Fibroblast of pulmonary artery (primary cell): ENCODE data around the gene OBSL1.

Source experiments
- DNase-seq: peaks from one replicate; pipeline ENCODE4 v3.0.0-alpha.2; 2010; ENCODE audit warnings: low read depth
- H3K4me3 ChIP-seq: replicated peaks from 2 replicates; pipeline ENCODE4 v1.5.1; 2011; ENCODE audit warnings: low read depth, mild to moderate bottlenecking, control low read depth, low read length, moderate library complexity
- TF ChIP-seq, protein P1 (sequence below): IDR thresholded peaks from 2 replicates; pipeline ENCODE4 v1.5.1; 2011; ENCODE audit warnings: mild to moderate bottlenecking, control low read depth, low read length, inconsistent platforms; ENCODE audit errors: missing control alignments

Gene OBSL1

DNA sequence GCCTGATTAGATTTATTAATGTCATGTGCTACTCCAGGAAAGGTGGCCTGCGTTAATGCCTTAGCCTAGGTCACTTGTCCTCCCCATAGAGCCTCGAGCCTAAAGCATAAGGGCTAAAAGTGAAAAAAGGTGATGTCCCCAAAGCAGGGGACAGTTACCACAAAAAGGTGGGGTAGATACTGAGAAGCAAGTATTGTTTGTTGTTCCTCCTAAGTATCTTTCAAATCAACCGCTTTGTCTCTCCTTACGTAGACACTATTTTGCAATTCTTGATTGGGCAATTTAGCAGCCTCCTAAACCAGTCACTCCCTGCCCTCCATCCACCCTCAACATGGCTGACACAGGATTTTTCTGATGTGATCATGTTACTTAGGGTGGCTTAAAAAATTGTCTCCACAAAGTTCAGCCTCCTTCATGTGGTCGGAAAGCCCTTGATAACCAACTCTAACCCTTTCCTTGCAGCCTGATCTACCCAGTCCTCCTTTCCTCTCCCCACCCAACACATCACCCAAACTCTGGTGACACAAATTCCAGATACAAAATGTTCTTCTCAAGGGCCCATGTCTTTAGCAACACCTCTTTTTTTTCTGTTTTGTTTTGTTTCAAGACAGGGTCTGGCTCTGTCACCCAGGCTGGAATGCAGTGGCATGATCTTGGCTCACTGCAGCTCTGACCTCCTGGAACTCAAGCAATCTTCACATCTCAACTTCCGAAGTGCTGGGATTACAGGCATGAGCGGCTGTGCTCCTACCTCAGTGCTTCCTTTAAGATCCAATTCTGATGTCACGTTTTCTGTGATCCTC, 7.7 kb upstream of the OBSL1 start:
- H3K4me3 ChIP-seq: no peak overlapping the region
- TF ChIP-seq, protein P1, sequence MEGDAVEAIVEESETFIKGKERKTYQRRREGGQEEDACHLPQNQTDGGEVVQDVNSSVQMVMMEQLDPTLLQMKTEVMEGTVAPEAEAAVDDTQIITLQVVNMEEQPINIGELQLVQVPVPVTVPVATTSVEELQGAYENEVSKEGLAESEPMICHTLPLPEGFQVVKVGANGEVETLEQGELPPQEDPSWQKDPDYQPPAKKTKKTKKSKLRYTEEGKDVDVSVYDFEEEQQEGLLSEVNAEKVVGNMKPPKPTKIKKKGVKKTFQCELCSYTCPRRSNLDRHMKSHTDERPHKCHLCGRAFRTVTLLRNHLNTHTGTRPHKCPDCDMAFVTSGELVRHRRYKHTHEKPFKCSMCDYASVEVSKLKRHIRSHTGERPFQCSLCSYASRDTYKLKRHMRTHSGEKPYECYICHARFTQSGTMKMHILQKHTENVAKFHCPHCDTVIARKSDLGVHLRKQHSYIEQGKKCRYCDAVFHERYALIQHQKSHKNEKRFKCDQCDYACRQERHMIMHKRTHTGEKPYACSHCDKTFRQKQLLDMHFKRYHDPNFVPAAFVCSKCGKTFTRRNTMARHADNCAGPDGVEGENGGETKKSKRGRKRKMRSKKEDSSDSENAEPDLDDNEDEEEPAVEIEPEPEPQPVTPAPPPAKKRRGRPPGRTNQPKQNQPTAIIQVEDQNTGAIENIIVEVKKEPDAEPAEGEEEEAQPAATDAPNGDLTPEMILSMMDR: no peak
- peak; percentile 49 for DNase-seq

DNA sequence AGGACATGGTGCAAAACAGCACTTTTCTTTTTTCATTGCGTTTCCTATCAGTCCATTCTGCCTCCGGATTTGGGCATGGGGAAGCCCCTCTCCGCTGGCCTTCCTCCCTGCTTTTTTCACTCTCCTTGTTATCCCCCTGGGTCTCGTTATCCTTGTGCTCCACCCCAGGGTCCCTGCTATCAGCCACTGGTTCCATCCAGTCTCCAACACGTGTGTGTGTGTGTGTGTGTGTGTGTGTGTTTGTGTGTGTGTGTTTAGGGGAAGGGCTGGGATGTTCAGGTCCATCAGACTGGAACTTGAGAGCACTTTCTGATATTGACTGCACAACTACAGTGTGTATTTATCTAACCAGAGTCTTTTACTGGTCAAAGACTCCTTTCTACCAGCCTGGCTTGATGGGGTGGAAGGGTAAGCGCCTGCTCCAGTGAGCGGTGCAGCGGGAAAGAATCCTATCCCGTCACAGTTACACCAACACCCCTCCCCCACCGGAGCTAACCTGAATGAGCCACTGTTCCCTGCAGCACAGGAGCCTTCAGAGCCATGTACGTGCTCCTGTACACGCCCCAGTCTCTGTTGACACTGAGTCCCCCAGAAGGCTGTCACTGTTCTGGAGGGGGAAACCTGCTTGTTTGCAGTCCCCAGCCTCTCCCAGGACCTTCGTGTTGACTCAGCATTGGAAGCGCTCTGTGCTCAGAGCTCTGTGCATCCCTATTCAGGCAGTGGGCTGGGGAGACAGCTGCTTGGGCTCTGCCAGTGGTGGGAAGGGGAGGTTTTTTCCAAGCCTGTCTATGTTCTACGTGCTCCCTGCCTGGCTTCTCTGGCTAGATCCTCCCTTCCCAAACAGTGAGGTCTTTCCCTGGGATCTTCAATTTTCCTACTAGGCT, 5.4 kb upstream of the OBSL1 start:
- TF ChIP-seq, protein P1: no peak
- no peak for DNase-seq
- no peak overlapping the region for H3K4me3 ChIP-seq

DNA sequence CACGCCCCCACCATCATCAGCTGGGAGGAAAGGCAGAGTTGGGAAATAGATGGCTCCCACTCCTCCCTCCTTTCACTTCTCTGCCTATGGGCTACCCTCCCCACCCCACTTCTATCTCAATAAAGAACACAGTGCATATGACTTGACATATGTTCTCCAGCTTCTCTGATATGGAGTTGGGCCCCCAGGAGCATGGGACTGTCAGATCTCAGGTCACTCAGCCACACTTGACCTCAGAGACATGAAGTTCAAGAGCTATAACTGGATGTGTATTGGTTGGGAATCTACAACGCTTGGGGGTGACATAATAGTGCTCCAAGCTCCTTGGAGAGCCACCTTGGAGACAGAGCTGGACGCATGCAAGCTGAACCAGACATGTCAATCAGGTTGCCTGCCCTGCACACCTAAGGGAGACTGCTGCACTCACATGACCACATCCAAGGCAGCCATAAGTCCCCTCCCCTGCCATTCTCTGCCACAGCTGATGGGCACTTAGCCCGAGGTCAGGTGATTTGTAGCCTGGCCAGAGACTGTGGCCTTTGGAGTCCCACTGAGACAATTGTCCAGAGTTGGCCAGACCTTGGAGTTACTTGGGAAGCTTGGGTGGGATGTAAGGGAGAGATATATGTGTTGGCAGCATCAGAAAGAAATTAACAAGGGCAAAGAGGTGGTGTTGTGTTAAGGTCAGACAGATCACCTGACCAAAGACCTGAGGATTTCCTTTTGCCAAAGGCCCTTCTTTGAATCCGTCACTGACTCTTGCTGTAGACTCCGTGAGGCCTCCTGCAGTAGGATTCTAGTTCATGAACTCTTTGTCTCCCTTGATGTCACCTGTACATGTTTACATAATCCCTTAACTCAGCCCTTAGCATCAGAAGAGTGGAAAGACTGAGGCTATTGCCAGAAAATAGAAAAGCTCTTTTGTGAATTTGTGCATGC, 4.5 kb upstream of the OBSL1 start:
- DNase-seq: no peak
- H3K4me3 ChIP-seq: no peak overlapping the region
- TF ChIP-seq, protein P1: no peak

DNA sequence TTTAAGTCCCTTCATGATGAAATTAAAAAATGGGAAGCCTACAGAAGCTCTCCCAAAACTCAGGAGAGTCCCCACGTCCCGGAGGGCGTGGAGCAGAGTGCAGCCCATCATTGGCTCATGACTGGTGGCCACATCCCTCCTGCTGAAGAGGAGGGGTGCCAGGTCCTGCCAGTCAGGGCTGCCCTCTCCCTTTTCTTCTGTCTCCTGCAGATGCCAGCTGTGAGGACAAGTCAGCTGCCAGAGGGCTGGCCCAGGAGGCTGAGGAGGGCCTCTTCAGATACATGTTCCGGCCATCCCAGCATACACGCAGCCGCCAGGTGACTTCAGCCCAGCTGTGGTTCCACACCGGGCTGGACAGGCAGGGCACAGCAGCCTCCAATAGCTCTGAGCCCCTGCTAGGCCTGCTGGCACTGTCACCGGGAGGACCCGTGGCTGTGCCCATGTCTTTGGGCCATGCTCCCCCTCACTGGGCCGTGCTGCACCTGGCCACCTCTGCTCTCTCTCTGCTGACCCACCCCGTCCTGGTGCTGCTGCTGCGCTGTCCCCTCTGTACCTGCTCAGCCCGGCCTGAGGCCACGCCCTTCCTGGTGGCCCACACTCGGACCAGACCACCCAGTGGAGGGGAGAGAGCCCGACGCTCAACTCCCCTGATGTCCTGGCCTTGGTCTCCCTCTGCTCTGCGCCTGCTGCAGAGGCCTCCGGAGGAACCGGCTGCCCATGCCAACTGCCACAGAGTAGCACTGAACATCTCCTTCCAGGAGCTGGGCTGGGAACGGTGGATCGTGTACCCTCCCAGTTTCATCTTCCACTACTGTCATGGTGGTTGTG, 3.4 kb upstream of the OBSL1 start:
- H3K4me3 ChIP-seq: no peak overlapping the region
- DNase-seq: no peak
- TF ChIP-seq, protein P1: no peak

DNA sequence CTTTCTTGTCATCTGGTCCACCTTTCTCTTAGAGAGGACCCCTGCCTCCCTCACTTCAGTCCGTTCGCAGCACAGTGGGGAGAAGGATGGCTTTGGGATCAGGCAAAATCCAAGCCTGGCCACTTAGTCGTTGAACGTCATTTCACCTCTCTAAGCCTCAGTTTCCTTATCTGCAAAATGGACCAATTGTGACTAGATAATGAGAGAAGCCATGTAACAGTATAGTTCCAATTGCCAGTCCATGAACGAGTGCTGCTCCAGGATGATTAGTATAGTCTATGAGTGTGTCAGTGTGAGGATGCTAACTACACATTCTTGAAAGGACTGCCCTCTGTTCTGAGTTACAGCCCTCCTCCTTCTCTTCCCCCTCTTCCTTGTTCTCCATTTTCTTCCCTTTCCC, 1.8 kb upstream of the OBSL1 start:
- TF ChIP-seq, protein P1: no peak
- no peak overlapping the region for H3K4me3 ChIP-seq
- DNase-seq: no peak
